Endothelial cell of umbilical vein (primary cell): Measurements from ENCODE around the gene INO80C. TPM values are rescaled to one million over a fixed set of nuclear protein-coding genes. Genes with fewer than 3 reads are reported as not detected.

ENCODE experiments used
- BruUV-seq: library from RNA; stranded (reverse); fragments of 400-500 nt; replicated peaks from 2 replicates; lab custom pipeline; 2021; lab: Mats Ljungman, UMichigan
- CTCF ChIA-PET: fragments of 300-600, 350-600 bp; sonication (Branson Sonifier 250); formaldehyde crosslinking; loops from one replicate; lab custom pipeline; 2021; ENCODE audit warnings: antibody characterized with exemption, inconsistent platforms; lab: Charles Lee
- POLR2A ChIA-PET: fragments of 300-600, 350-600 bp; sonication (Branson Sonifier 250); formaldehyde crosslinking; loops from one replicate; lab custom pipeline; 2021; ENCODE audit warnings: antibody characterized with exemption, inconsistent platforms; lab: Charles Lee
- DNase-seq: peaks from one replicate; pipeline ENCODE4 v3.0.0-alpha.2; 2011; ENCODE audit warnings: low read depth, low spot score
- FAIRE-seq: peaks from 2 replicates; lab custom pipeline; 2011; peaks lifted over from hg19 to GRCh38; lab: Jason Lieb, UNC
- H2AFZ ChIP-seq: 2 replicates; pipeline ENCODE4 v1.6.0; 2012; ENCODE audit warnings: low read depth, low read length, control low read depth, inconsistent platforms
- H3K27ac ChIP-seq: 2 replicates; pipeline ENCODE4 v1.5.1; 2011; ENCODE audit warnings: low read depth, mild to moderate bottlenecking, control low read depth, low read length, moderate library complexity; ENCODE audit not compliant: insufficient read depth
- H3K27me3 ChIP-seq, 2 experiments: 2 replicates each; pipeline versions ENCODE4 v1.6.0 to v1.6.1; 2011; ENCODE audit warnings: low read length in 2 of 2, mixed read lengths in 1 of 2; ENCODE audit not compliant: control insufficient read depth in 2 of 2, insufficient read depth in 2 of 2
- H3K36me3 ChIP-seq, 2 experiments: 2 replicates in 1 of 2; 3 replicates in 1 of 2; pipeline ENCODE4 v1.5.1; 2011; ENCODE audit warnings: low read length in 2 of 2, mild to moderate bottlenecking in 1 of 2, moderate library complexity in 1 of 2; ENCODE audit not compliant: control insufficient read depth in 2 of 2, insufficient read depth in 2 of 2; ENCODE audit errors: extremely low read depth in 1 of 2
- H3K4me1 ChIP-seq: 3 replicates; pipeline ENCODE4 v1.5.1; 2011; ENCODE audit warnings: mild to moderate bottlenecking, low read length; ENCODE audit not compliant: control insufficient read depth, insufficient read depth; ENCODE audit errors: extremely low read depth
- H3K4me2 ChIP-seq: 2 replicates; pipeline ENCODE4 v1.6.1; 2011; ENCODE audit warnings: low read length, control low read depth, mixed read lengths; ENCODE audit not compliant: insufficient read depth
- H3K4me3 ChIP-seq, 3 experiments: fragments of 200-600 bp in 1 of 3; sonication (generic), shearing (Covaris generic) in 1 of 3; replicated peaks in 1 of 3; 2 replicates each; pipeline ENCODE4 v1.5.1; 2011 to 2016; ENCODE audit warnings: control low read depth in 3 of 3, low read length in 3 of 3, mild to moderate bottlenecking in 2 of 3, inconsistent platforms in 1 of 3, low read depth in 1 of 3, moderate library complexity in 1 of 3; ENCODE audit not compliant: insufficient read depth in 1 of 3
- H3K79me2 ChIP-seq: 2 replicates; pipeline ENCODE4 v1.6.0; 2012; ENCODE audit warnings: low read length, inconsistent platforms; ENCODE audit not compliant: control insufficient read depth, insufficient read depth
- H3K9ac ChIP-seq: replicated peaks from 2 replicates; pipeline ENCODE3; 2011; ENCODE audit warnings: low read length, control low read depth; ENCODE audit not compliant: insufficient read depth; ENCODE audit errors: extremely low read depth
- H3K9me1 ChIP-seq: replicated peaks from 3 replicates; pipeline ENCODE4 v1.6.0; 2011; ENCODE audit warnings: mild to moderate bottlenecking, low read length; ENCODE audit not compliant: control insufficient read depth, insufficient read depth; ENCODE audit errors: extremely low read depth
- H3K9me3 ChIP-seq: replicated peaks from 2 replicates; pipeline ENCODE4 v1.5.1; 2012; ENCODE audit warnings: low read length, inconsistent platforms; ENCODE audit not compliant: control insufficient read depth, insufficient read depth
- H4K20me1 ChIP-seq: replicated peaks from 2 replicates; pipeline ENCODE3; 2011; ENCODE audit warnings: mild to moderate bottlenecking, low read length; ENCODE audit not compliant: control insufficient read depth, insufficient read depth; ENCODE audit errors: extremely low read depth
- EZH2 ChIP-seq: IDR thresholded peaks from 2 replicates; pipeline ENCODE4 v1.6.1; 2012; ENCODE audit warnings: borderline replicate concordance, low read depth, mild to moderate bottlenecking, moderate library complexity, low read length, inconsistent platforms; ENCODE audit not compliant: severe bottlenecking
- FOS ChIP-seq: IDR thresholded peaks from 2 replicates; pipeline ENCODE4 v1.6.1; 2011; ENCODE audit warnings: mild to moderate bottlenecking, low read length, moderate library complexity, borderline replicate concordance; ENCODE audit not compliant: insufficient read depth
- GATA2 ChIP-seq: IDR thresholded peaks from 2 replicates; pipeline ENCODE4 v1.7.0; 2011; ENCODE audit warnings: low read depth, mild to moderate bottlenecking, moderate library complexity, mixed read lengths, low read length; ENCODE audit not compliant: insufficient read length, insufficient read depth
- JUN ChIP-seq: IDR thresholded peaks from 2 replicates; pipeline ENCODE4 v1.6.1; 2011; ENCODE audit warnings: borderline replicate concordance, low read depth; ENCODE audit not compliant: insufficient read length, insufficient read depth
- MYC ChIP-seq: IDR thresholded peaks from one replicate; pipeline ENCODE4 v1.6.1; 2011; ENCODE audit warnings: mild to moderate bottlenecking, low read depth, low read length
- POLR2A ChIP-seq: IDR thresholded peaks from 2 replicates; pipeline ENCODE4 v1.6.1; 2012; ENCODE audit warnings: low read depth, mild to moderate bottlenecking, control low read depth, low read length
- POLR2AphosphoS5 ChIP-seq: IDR thresholded peaks from 2 replicates; pipeline ENCODE4 v1.6.1; 2012; ENCODE audit warnings: low read depth, mild to moderate bottlenecking, control low read depth, low read length, moderate library complexity; ENCODE audit not compliant: insufficient read depth
- dilution Hi-C: fragments of 300-500 bp; cut with MboI; formaldehyde crosslinking; loops from one replicate; pipeline ENCODE4 v1.15.0; 2019; ENCODE audit warnings: low sequenced_read_pairs; ENCODE audit not compliant: extremely low pct_ligation_motif_present
- intact Hi-C: fragments of 100-400 bp; cut with micrococcal nuclease; formaldehyde crosslinking; loops from one replicate; pipeline ENCODE4 v1.10.0; 2022
- polyA plus RNA-seq, 4 experiments: library from polyadenylated mRNA; depleted of rRNA in 3 of 4; stranded (reverse) in 3 of 4; unstranded in 1 of 4; fragments of >200 nt; gene quantifications; 2 replicates each; pipeline versions ENCODE4 v1.2.1 to v1.2.3, GENCODE V29; 2011 to 2012; ENCODE audit warnings: missing spikeins in 1 of 4
- total RNA-seq: library from RNA; stranded (reverse); gene quantifications from 2 replicates; pipeline ENCODE4 v1.2.3, GENCODE V29; 2021
- TF ChIP-seq, protein P1 (sequence below): IDR thresholded peaks from 2 replicates; pipeline ENCODE4 v1.6.1; 2011; ENCODE audit not compliant: insufficient read depth, insufficient read length
- TF ChIP-seq, protein P2 (sequence below), 2 donors: IDR thresholded peaks; 1 replicate in 1 of 2; 2 replicates in 1 of 2; pipeline ENCODE4 v1.5.1; 2011; ENCODE audit warnings: low read length in 2 of 2, mild to moderate bottlenecking in 2 of 2, moderate library complexity in 2 of 2, control low read depth in 1 of 2, inconsistent platforms in 1 of 2, low read depth in 1 of 2; ENCODE audit not compliant: insufficient read depth in 1 of 2; ENCODE audit errors: extremely low read depth in 1 of 2

Gene INO80C
- total and polyA plus RNA-seq, 2 donors (not counting 3 experiments of a cell fraction or from before 2014, with no cell fraction given): 43.4 to 56.0 TPM

DNA sequence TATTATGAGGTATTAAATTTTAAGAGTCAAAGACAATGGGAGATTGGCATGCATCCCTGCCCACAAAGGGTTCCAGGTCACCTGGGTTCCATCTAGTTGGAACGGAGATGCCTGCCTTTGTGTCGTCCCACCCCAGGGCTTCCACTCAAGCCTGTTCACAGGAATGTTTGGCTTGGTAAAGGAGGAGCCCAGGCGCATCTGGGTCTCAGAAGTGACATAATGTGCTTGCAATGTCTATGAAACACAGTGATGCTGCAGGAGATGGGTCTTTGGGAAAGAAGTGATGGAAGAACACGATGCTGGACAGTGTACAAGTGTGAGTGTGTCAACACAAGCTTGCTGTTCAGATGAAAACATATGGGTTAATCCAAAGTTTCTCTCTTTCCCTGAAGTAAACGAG, 71.0 kb downstream of the INO80C start:
- H3K36me3 ChIP-seq: no peaks in the 10 kb centered on the region
- no peak overlapping the region for H3K27ac ChIP-seq
- H3K9ac ChIP-seq: no peak overlapping the region
- dilution Hi-C loops (no loop called here), intact Hi-C loops (no loop called here)
- TF ChIP-seq GATA2 (no peak), FOS (no peak), POLR2A (no peak), EZH2 (no peak), POLR2AphosphoS5 (no peak), JUN (no peak), MYC (no peak)
- TF ChIP-seq, protein P1, sequence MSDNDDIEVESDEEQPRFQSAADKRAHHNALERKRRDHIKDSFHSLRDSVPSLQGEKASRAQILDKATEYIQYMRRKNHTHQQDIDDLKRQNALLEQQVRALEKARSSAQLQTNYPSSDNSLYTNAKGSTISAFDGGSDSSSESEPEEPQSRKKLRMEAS: no peak
- TF ChIP-seq, protein P2, sequence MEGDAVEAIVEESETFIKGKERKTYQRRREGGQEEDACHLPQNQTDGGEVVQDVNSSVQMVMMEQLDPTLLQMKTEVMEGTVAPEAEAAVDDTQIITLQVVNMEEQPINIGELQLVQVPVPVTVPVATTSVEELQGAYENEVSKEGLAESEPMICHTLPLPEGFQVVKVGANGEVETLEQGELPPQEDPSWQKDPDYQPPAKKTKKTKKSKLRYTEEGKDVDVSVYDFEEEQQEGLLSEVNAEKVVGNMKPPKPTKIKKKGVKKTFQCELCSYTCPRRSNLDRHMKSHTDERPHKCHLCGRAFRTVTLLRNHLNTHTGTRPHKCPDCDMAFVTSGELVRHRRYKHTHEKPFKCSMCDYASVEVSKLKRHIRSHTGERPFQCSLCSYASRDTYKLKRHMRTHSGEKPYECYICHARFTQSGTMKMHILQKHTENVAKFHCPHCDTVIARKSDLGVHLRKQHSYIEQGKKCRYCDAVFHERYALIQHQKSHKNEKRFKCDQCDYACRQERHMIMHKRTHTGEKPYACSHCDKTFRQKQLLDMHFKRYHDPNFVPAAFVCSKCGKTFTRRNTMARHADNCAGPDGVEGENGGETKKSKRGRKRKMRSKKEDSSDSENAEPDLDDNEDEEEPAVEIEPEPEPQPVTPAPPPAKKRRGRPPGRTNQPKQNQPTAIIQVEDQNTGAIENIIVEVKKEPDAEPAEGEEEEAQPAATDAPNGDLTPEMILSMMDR (IDR thresholded peaks at IDR 0.05; ENCODE audit: extremely low read depth in 1 of 2, insufficient read depth in 1 of 2, low read depth in 1 of 2, low read length in 2 of 2): no peak
- no peak overlapping the region for H2AFZ ChIP-seq
- H3K27me3 ChIP-seq: no peaks in the 10 kb centered on the region
- DNase-seq (no peak), FAIRE-seq (no peak)
- peaks cover 21% of the 10 kb centered on the region for H3K4me1 ChIP-seq
- ChIA-PET POLR2A (no interaction called here), CTCF (interaction anchor here (0.8 to 1.1 kb wide), 2 partner anchors 20 to 524 kb away, joined by 3 to 4 read pairs; no protein-coding TSS in a partner anchor)
- no peaks in the 10 kb centered on the region for H3K79me2 ChIP-seq
- no peak overlapping the region for H3K4me2 ChIP-seq
- H3K4me3 ChIP-seq: no peak overlapping the region
- H4K20me1 ChIP-seq: no peaks in the 10 kb centered on the region
- no TSS peak for BruUV-seq
- no peaks in the 10 kb centered on the region for H3K9me3 ChIP-seq
- H3K9me1 ChIP-seq: no peaks in the 10 kb centered on the region
